Measurements from ENCODE around the gene KBTBD2.
"Not testable (repeated sequence)": the region's sequence is repeated elsewhere in the genome, so short reads cannot be mapped to it uniquely, and the experiment has no call there.

KBTBD2 gene

DNA sequence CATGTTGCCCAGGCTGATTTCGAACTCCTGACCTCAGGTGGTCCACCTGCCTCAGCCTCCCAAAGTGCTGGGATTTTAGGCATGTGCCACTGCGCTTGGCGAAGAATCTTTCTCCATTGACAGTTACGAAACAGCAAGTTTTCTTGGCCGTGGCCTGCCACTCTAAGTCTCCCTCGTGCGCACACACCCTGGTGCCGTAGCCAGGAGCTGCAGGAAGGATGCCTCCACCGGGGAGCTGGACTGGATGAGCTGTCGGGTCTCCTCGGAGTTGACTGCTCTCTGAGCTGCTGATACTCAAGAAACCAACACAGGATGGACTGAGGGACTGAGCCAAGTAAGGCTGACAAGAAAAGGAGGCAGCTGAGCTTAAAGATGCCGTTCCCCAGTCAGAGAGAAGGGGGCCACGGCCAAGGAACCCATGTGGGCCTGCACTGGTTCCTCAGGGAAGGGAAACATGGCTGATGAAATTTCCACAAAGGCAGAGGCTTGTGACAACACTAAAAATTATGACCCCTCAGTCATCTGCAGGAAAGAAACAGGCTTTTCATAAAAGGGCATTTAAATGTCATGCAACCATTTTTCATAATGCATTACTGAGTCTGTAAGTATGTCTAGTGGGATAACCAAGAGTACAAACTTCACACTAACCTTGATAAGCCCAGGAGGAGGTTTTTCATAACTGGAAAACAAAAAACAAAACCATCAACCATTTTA lies 38.0 kb upstream of the KBTBD2 start:
- TF ChIP-seq, protein P1, sequence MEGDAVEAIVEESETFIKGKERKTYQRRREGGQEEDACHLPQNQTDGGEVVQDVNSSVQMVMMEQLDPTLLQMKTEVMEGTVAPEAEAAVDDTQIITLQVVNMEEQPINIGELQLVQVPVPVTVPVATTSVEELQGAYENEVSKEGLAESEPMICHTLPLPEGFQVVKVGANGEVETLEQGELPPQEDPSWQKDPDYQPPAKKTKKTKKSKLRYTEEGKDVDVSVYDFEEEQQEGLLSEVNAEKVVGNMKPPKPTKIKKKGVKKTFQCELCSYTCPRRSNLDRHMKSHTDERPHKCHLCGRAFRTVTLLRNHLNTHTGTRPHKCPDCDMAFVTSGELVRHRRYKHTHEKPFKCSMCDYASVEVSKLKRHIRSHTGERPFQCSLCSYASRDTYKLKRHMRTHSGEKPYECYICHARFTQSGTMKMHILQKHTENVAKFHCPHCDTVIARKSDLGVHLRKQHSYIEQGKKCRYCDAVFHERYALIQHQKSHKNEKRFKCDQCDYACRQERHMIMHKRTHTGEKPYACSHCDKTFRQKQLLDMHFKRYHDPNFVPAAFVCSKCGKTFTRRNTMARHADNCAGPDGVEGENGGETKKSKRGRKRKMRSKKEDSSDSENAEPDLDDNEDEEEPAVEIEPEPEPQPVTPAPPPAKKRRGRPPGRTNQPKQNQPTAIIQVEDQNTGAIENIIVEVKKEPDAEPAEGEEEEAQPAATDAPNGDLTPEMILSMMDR (IDR thresholded peaks at IDR 0.05) = no peak

DNA sequence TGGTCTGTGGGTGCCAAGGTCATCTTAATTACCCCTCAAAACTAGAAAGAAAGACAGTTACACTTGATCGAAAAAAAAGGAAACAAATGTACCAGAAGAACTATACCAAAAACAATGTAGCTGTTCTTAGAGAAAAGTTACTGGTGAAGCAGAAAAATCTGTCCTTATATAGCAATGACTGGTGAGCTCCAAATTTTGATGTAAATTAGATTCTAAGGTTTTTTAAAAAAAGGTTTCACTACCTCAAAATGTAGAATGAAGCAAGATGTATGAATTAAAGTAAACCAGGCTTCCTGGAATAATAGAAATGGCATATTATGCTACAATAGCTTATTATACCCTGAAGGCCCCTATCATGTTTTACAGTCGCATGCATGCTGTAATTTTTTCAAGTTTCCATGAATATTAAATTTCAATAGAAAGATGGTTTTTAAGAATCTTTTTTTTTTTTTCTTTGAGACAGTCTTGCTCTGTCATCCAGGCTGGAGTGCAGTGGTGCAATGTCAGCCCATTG lies 37.3 kb upstream of the KBTBD2 start:
- Histone ChIP-seq H3K27ac (no peak overlapping the region), H3K4me3 (no peak overlapping the region)
- TF ChIP-seq, protein P1 (IDR thresholded peaks at IDR 0.05) = no peak
- no peak for DNase-seq (ENCODE audit: low spot score)

More for the DNA sequence above, 38.0 kb upstream of the KBTBD2 start:
- no peak for DNase-seq (ENCODE audit: low spot score)
- H3K4me3 ChIP-seq = no peak overlapping the region
- H3K27ac ChIP-seq = no peak overlapping the region

DNA sequence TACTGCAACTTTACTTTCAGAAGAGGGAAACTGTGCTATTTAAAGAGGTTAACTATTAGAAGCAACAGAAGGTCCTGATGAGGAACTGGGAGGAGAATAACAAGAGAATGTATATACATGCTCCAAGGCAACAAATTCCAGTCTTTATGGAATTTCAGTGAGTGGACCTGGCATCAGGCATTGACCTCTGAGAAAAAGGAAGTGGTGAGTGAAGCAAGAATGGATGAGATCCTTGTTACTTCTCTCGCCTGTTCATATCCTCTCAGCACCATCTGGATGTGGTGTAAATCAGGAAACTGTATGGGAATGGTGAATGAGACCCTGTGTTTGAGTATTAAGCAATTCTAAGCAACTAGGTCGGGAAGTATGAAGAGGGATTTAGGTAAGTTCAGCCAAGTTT lies 30.3 kb upstream of the KBTBD2 start:
- Histone ChIP-seq H3K4me3 (no peak overlapping the region), H3K27ac (no peak overlapping the region)
- TF ChIP-seq, protein P1 (IDR thresholded peaks at IDR 0.05) = no peak
- no peak for DNase-seq (ENCODE audit: low spot score)

DNA sequence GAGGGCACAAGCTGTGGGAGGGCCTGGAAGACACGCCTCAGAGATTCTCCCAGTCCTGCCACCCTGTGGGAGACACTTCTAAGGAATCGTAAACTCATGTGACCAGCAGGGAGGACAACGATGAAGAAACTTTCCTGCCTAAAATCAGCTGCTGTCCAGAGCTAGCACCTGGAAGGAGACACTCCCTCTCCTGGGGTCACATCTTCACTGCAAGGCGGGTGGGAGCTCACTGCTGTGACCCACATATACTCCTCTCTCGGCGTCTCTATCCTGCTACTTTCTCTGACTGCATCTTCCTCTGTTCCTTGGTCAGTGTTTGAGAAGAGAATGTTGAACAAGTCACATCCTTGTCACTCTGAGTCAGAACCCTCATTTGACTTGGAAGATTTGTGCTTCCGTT lies 25.4 kb upstream of the KBTBD2 start:
- H3K4me3 ChIP-seq; DNase-seq (ENCODE audit: low spot score); H3K27ac ChIP-seq: not testable (repeated sequence)

DNA sequence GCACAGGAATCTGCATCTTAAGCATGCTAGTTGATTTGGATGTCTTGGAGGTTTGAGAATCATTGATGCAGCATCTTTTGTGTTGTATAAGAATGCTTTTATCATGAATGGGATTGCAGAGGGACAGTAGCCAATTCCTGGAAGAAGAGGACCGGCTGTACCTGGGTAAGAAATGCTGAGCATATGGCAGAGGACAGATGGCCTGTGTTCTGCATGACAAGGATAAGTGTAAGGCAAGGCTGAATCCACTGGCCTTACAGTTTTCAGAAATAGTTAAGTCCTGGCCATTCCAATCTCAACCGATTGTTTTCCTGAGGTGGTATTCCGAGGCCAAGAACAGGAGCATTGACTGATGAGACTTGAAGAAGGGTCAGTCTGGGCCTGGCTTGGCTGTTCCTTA lies 24.4 kb upstream of the KBTBD2 start:
- no peak for DNase-seq (ENCODE audit: low spot score)
- TF ChIP-seq, protein P1 (IDR thresholded peaks at IDR 0.05) = no peak
- Histone ChIP-seq H3K4me3 (no peak overlapping the region), H3K27ac (no peak overlapping the region)

DNA sequence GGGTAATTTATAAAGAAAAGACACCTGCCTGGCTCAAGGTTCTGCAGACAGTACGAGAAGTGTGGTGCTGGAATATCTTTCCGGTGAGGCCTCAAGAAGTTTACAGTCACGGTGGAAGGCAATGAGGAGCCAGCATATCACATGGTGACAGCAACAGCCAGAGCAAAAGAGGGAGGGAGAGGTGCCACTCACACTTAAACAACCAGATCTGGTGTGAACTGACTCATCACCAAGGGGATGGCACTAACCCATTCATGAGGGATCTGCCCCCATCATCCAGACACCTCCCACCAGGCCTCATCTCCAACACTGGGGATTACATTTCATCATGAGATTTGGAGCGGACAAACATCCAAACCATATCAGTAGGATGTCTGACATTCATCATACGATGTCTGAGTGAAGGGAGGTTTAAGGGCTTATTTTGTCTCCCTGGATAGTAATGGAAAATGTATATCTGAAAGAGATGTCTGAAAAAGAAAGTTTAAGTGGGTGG lies 23.5 kb upstream of the KBTBD2 start:
- Histone ChIP-seq H3K27ac (no peak overlapping the region), H3K4me3 (no peak overlapping the region)
- no peak for DNase-seq (ENCODE audit: low spot score)
- TF ChIP-seq, protein P1 (IDR thresholded peaks at IDR 0.05) = no peak

DNA sequence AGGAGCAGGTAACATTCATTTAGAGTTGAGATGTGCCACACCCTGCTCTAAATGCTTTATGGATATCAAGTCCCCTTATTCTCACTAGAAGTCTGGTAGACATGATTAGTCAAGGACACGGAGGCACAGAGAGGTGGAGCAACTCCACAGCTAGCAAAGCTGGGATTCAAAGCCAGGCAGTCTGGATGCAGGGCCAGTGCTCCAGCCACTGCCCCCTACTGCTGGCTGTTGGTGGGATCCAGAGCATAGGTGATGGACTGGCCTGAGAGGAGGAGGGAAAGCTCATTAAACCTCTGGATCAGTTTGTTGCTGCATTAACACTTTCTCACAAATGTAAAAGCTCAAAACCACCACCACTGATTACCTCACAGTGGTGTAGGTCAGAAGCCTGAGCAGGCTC lies 22.6 kb upstream of the KBTBD2 start:
- H3K4me3 ChIP-seq = no peak overlapping the region
- DNase-seq (ENCODE audit: low spot score) = no peak
- TF ChIP-seq, protein P1 (IDR thresholded peaks at IDR 0.05) = no peak
- no peak overlapping the region for H3K27ac ChIP-seq

Measured in coronary artery (tissue), 2 donors.